IMR-90 (cell line): Measurements from ENCODE around the gene ALK. TPM values are rescaled to one million over a fixed set of nuclear protein-coding genes. Genes with fewer than 3 reads are reported as not detected.

Source experiments
- ATAC-seq: fragments of 200-7000 bp; cut with Tn5 transposase; 2 replicates; pipeline ENCODE4 v1.9.1; 2020; ENCODE audit warnings: low read depth, mild to moderate bottlenecking, moderate library complexity
- BruUV-seq: library from RNA; stranded (reverse); fragments of 400-500 nt; replicated peaks from 2 replicates; lab custom pipeline; 2021; lab: Mats Ljungman, UMichigan
- CTCF ChIA-PET: fragments of 300-600 bp; formaldehyde crosslinking; extraction: SDS; loops from one replicate; lab custom pipeline; 2021; ENCODE audit warnings: antibody characterized with exemption; lab: Yijun Ruan, JAX
- POLR2A ChIA-PET: fragments of 300-600 bp; sonication (Branson Sonifier 250); formaldehyde crosslinking; loops from one replicate; lab custom pipeline; 2022; ENCODE audit warnings: antibody characterized with exemption; ENCODE audit not compliant: unreplicated experiment; lab: Charles Lee
- DNase-seq: peaks from one replicate; pipeline ENCODE4 v3.0.0; 2013
- H2AFZ ChIP-seq: replicated peaks from 2 replicates; pipeline ENCODE3; 2013; ENCODE audit warnings: low read length, mild to moderate bottlenecking; ENCODE audit not compliant: poor library complexity
- H2AK5ac ChIP-seq: 2 replicates; pipeline ENCODE4 v1.6.1; 2013; ENCODE audit warnings: low read depth, low read length, inconsistent platforms
- H2AK9ac ChIP-seq: replicated peaks from 2 replicates; pipeline ENCODE3; 2013; ENCODE audit warnings: mild to moderate bottlenecking, low read depth, low read length, moderate library complexity; ENCODE audit not compliant: poor library complexity
- H2BK120ac ChIP-seq: 2 replicates; pipeline ENCODE4 v1.6.1; 2013; ENCODE audit warnings: low read depth, low read length, inconsistent platforms
- H2BK15ac ChIP-seq: 3 replicates; pipeline ENCODE4 v1.6.1; 2013; ENCODE audit warnings: low read depth, low read length, inconsistent platforms
- H2BK20ac ChIP-seq: 2 replicates; pipeline ENCODE4 v1.6.1; 2013; ENCODE audit warnings: low read depth, mild to moderate bottlenecking, inconsistent platforms, low read length, moderate library complexity
- H2BK5ac ChIP-seq: 2 replicates; pipeline ENCODE4 v1.6.1; 2013; ENCODE audit warnings: mild to moderate bottlenecking, low read depth, low read length, inconsistent platforms; ENCODE audit not compliant: poor library complexity, severe bottlenecking
- H3K14ac ChIP-seq: replicated peaks from 2 replicates; pipeline ENCODE4 v1.6.1; 2013; ENCODE audit warnings: low read depth, low read length, inconsistent platforms
- H3K18ac ChIP-seq: 2 replicates; pipeline ENCODE4 v1.6.1; 2013; ENCODE audit warnings: low read depth, low read length, control low read depth
- H3K23ac ChIP-seq: 2 replicates; pipeline ENCODE4 v1.6.1; 2013; ENCODE audit warnings: low read depth, low read length, inconsistent platforms
- H3K27ac ChIP-seq: 2 replicates; pipeline ENCODE4 v1.5.1; 2013; ENCODE audit warnings: mild to moderate bottlenecking, control low read depth, low read length; ENCODE audit not compliant: insufficient read depth
- H3K27me3 ChIP-seq: 2 replicates; pipeline ENCODE4 v1.6.1; 2013; ENCODE audit warnings: low read length; ENCODE audit not compliant: control insufficient read depth, insufficient read depth
- H3K36me3 ChIP-seq: 2 replicates; pipeline ENCODE4 v1.6.1; 2013; ENCODE audit warnings: low read length, mixed read lengths; ENCODE audit not compliant: control insufficient read depth, insufficient read depth
- H3K4ac ChIP-seq: 2 replicates; pipeline ENCODE4 v1.6.1; 2013; ENCODE audit warnings: low read depth, low read length, inconsistent platforms
- H3K4me1 ChIP-seq: 2 replicates; pipeline ENCODE4 v1.6.1; 2013; ENCODE audit warnings: low read length, mixed read lengths; ENCODE audit not compliant: control insufficient read depth, insufficient read depth
- H3K4me2 ChIP-seq: 2 replicates; pipeline ENCODE4 v1.6.1; 2013; ENCODE audit warnings: low read depth, mild to moderate bottlenecking, control low read depth, low read length, moderate library complexity
- H3K4me3 ChIP-seq: 2 replicates; pipeline ENCODE4 v1.5.1; 2013; ENCODE audit warnings: low read depth, mild to moderate bottlenecking, control low read depth, low read length, moderate library complexity; ENCODE audit not compliant: insufficient read depth
- H3K56ac ChIP-seq: 2 replicates; pipeline ENCODE4 v1.6.1; 2013; ENCODE audit warnings: low read length, inconsistent platforms; ENCODE audit not compliant: insufficient read depth; ENCODE audit errors: extremely low read depth
- H3K79me1 ChIP-seq, 2 experiments: 2 replicates each; pipeline ENCODE4 v1.6.1; 2013; ENCODE audit warnings: low read length in 2 of 2, inconsistent platforms in 1 of 2, low read depth in 1 of 2
- H3K9ac ChIP-seq: 2 replicates; pipeline ENCODE4 v1.6.1; 2013; ENCODE audit warnings: low read depth, low read length, control low read depth
- H3K9me1 ChIP-seq: 2 replicates; pipeline ENCODE4 v1.6.1; 2013; ENCODE audit warnings: low read length, inconsistent platforms; ENCODE audit not compliant: insufficient read depth
- H3K9me3 ChIP-seq: 2 replicates; pipeline ENCODE4 v1.6.1; 2013; ENCODE audit warnings: low read length; ENCODE audit not compliant: control insufficient read depth, insufficient read depth
- H4K20me1 ChIP-seq: 2 replicates; pipeline ENCODE4 v1.6.1; 2013; ENCODE audit warnings: low read length, inconsistent platforms; ENCODE audit not compliant: insufficient read depth
- H4K5ac ChIP-seq: 2 replicates; pipeline ENCODE4 v1.6.1; 2013; ENCODE audit warnings: mild to moderate bottlenecking, low read depth, low read length, control low read depth
- H4K8ac ChIP-seq, 2 experiments: 2 replicates each; pipeline ENCODE4 v1.6.1; 2013; ENCODE audit warnings: low read depth in 2 of 2, low read length in 2 of 2, control low read depth in 1 of 2, inconsistent platforms in 1 of 2
- H4K91ac ChIP-seq: 2 replicates; pipeline ENCODE4 v1.6.1; 2013; ENCODE audit warnings: low read depth, low read length, inconsistent platforms; ENCODE audit not compliant: insufficient read depth
- BHLHE40 ChIP-seq: fragments of 150-350 bp; IDR thresholded peaks from 2 replicates; pipeline ENCODE4 v1.6.1; 2016; ENCODE audit warnings: mild to moderate bottlenecking, low read depth, low read length
- CEBPB ChIP-seq: IDR thresholded peaks from 2 replicates; pipeline ENCODE4 v1.6.1; 2012; ENCODE audit warnings: low read depth, low read length, improper control_type of control experiment
- CHD1 ChIP-seq: IDR thresholded peaks from 2 replicates; pipeline ENCODE4 v1.6.1; 2012; ENCODE audit warnings: low read depth, low read length, improper control_type of control experiment
- ELK1 ChIP-seq: fragments of 150-350 bp; IDR thresholded peaks from 2 replicates; pipeline ENCODE4 v1.6.1; 2016; ENCODE audit warnings: low read depth, mild to moderate bottlenecking, low read length, moderate library complexity, borderline replicate concordance
- MAFK ChIP-seq: IDR thresholded peaks from 2 replicates; pipeline ENCODE4 v1.6.1; 2012; ENCODE audit warnings: low read depth, low read length, improper control_type of control experiment
- MAZ ChIP-seq: IDR thresholded peaks from 2 replicates; pipeline ENCODE4 v1.6.1; 2012; ENCODE audit warnings: low read depth, mild to moderate bottlenecking, low read length, improper control_type of control experiment, moderate library complexity, borderline replicate concordance
- NFE2L2 ChIP-seq: fragments of 150-350 bp; IDR thresholded peaks from 2 replicates; pipeline ENCODE4 v1.6.1; 2016; ENCODE audit warnings: low read depth, mild to moderate bottlenecking, low read length
- POLR2A ChIP-seq: IDR thresholded peaks from 2 replicates; pipeline ENCODE4 v1.6.1; 2012; ENCODE audit warnings: mild to moderate bottlenecking, low read depth, low read length
- RAD21 ChIP-seq: IDR thresholded peaks from 2 replicates; pipeline ENCODE4 v1.6.1; 2012; ENCODE audit warnings: low read length, improper control_type of control experiment
- RCOR1 ChIP-seq: IDR thresholded peaks from 2 replicates; pipeline ENCODE4 v1.6.1; 2012; ENCODE audit warnings: mild to moderate bottlenecking, low read length, improper control_type of control experiment; ENCODE audit not compliant: insufficient replicate concordance
- SMC3 ChIP-seq: fragments of 150-350 bp; IDR thresholded peaks from 2 replicates; pipeline ENCODE4 v1.6.1; 2016; ENCODE audit warnings: low read depth, mild to moderate bottlenecking, antibody characterized with exemption, low read length, moderate library complexity
- WGBS, 2 experiments: methylation state at CpG; one replicate each; pipeline versions ENCODE4 v1.1.5 to v1.1.7; 2013; ENCODE audit warnings: missing lambda C conversion rate in 2 of 2; ENCODE audit not compliant: insufficient read length in 1 of 2; ENCODE audit errors: extremely low coverage in 2 of 2; 5-methylcytosine and 5-hydroxymethylcytosine counted together
- dilution Hi-C: fragments of 300-500 bp; cut with HindIII; formaldehyde crosslinking; loops from one replicate; pipeline ENCODE4 v1.14.3; 2018; ENCODE audit warnings: low sequenced_read_pairs; ENCODE audit not compliant: unreplicated experiment
- in situ Hi-C: fragments of 300-500 bp; cut with MboI; formaldehyde crosslinking; loops from 3 replicates; pipeline ENCODE4 v1.14.3; 2019; ENCODE audit warnings: low sequenced_read_pairs, inconsistent platforms, mixed read lengths
- intact Hi-C: fragments of 100-400 bp; cut with micrococcal nuclease; formaldehyde crosslinking; loops from 2 replicates; pipeline ENCODE4 v1.10.0; 2022
- polyA plus RNA-seq, 3 experiments: library from polyadenylated mRNA; depleted of rRNA; stranded (reverse); fragments of >200 nt; gene quantifications; 2 replicates each; pipeline ENCODE4 v1.2.3, GENCODE V29; 2012; ENCODE audit warnings: low replicate concordance in 1 of 3
- total RNA-seq: library from RNA; depleted of rRNA; stranded (reverse); fragments of >200 nt; gene quantifications from 2 replicates; pipeline ENCODE4 v1.2.3, GENCODE V29; 2012
- TF ChIP-seq, protein P1 (sequence below): conservative IDR thresholded peaks from 2 replicates; pipeline ENCODE4 v1.5.1; 2012; ENCODE audit warnings: mild to moderate bottlenecking, low read depth, low read length, improper control_type of control experiment

The ALK gene
- total and polyA plus RNA-seq, 2 of the 4 experiments (the other 2 are of a cell fraction): not detected

- TF ChIP-seq CEBPB: no peak
- TF ChIP-seq CHD1: no peak
- no peak for TF ChIP-seq BHLHE40
- no peak for TF ChIP-seq NFE2L2
- no peak for TF ChIP-seq RAD21
- TF ChIP-seq MAZ: no peak
- no peak for TF ChIP-seq POLR2A
Observed at GRCh38 chr2:29786361-29786760, 135.0 kb downstream of the ALK start (continued).

- H3K18ac ChIP-seq: no peak overlapping the region
- no peak overlapping the region for H3K4me2 ChIP-seq
- H3K56ac ChIP-seq: no peak overlapping the region
- H2AK5ac ChIP-seq: no peak overlapping the region
- no peak overlapping the region for H3K23ac ChIP-seq
- H3K9ac ChIP-seq: no peak overlapping the region
- no peaks in the 10 kb centered on the region for H3K9me1 ChIP-seq
- H3K36me3 ChIP-seq: no peaks in the 10 kb centered on the region
- H2BK20ac ChIP-seq: no peak overlapping the region
- CTCF ChIA-PET: no interaction called here
- no peak overlapping the region for H4K91ac ChIP-seq
- no TSS peak for BruUV-seq
- H3K27ac ChIP-seq: no peak overlapping the region
- intact Hi-C loops: no loop called here
- no peak overlapping the region for H2BK5ac ChIP-seq
- in situ Hi-C loops: no loop called here
- no peak overlapping the region for H2AFZ ChIP-seq
- dilution Hi-C loops: no loop called here
- POLR2A ChIA-PET: no interaction called here
- no peak overlapping the region for H3K4me3 ChIP-seq
- TF ChIP-seq SMC3 (no peak), MAZ (no peak), NFE2L2 (no peak), RCOR1 (no peak), BHLHE40 (no peak), CEBPB (no peak), MAFK (no peak), RAD21 (no peak), ELK1 (no peak), CHD1 (no peak)
- TF ChIP-seq, protein P1, sequence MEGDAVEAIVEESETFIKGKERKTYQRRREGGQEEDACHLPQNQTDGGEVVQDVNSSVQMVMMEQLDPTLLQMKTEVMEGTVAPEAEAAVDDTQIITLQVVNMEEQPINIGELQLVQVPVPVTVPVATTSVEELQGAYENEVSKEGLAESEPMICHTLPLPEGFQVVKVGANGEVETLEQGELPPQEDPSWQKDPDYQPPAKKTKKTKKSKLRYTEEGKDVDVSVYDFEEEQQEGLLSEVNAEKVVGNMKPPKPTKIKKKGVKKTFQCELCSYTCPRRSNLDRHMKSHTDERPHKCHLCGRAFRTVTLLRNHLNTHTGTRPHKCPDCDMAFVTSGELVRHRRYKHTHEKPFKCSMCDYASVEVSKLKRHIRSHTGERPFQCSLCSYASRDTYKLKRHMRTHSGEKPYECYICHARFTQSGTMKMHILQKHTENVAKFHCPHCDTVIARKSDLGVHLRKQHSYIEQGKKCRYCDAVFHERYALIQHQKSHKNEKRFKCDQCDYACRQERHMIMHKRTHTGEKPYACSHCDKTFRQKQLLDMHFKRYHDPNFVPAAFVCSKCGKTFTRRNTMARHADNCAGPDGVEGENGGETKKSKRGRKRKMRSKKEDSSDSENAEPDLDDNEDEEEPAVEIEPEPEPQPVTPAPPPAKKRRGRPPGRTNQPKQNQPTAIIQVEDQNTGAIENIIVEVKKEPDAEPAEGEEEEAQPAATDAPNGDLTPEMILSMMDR: no peak
- H2AK9ac ChIP-seq: no peak overlapping the region
- peaks cover 12% of the 10 kb centered on the region; the same call in 1 of the 2 replicates for H3K27me3 ChIP-seq
- H4K20me1 ChIP-seq: no peaks in the 10 kb centered on the region
- H4K5ac ChIP-seq: no peak overlapping the region
- no peaks in the 10 kb centered on the region for H3K79me1 ChIP-seq
- no peak for DNase-seq
- H3K4me1 ChIP-seq: no peaks in the 10 kb centered on the region
- no peak overlapping the region for H2BK120ac ChIP-seq
- no peak for ATAC-seq
- no peak overlapping the region for H4K8ac ChIP-seq
- H3K4ac ChIP-seq: no peak overlapping the region
- no peak overlapping the region for H2BK15ac ChIP-seq
- WGBS, 2 experiments: 80% methylated on average over 1 of the region's 6 CpGs; no CpG with 5 or more reads in 1 of the 2 experiments
- no peak overlapping the region for H3K14ac ChIP-seq
- no peaks in the 10 kb centered on the region for H3K9me3 ChIP-seq
Observed at GRCh38 chr2:29783666-29784065, 137.7 kb downstream of the ALK start.
